GM12873 (cell line): ENCODE results near the gene FRYL.

Experiments
- TF ChIP-seq, protein P1 (sequence below): IDR thresholded peaks from 2 replicates; pipeline ENCODE4 v1.5.1; 2012; ENCODE audit warnings: low read depth, mild to moderate bottlenecking, moderate library complexity, low read length, control low read depth; ENCODE audit not compliant: insufficient read depth; ENCODE audit errors: missing control alignments

Gene FRYL

GRCh38 chr4:48558026-48558425, 222.1 kb downstream of the FRYL start:
- TF ChIP-seq, protein P1, sequence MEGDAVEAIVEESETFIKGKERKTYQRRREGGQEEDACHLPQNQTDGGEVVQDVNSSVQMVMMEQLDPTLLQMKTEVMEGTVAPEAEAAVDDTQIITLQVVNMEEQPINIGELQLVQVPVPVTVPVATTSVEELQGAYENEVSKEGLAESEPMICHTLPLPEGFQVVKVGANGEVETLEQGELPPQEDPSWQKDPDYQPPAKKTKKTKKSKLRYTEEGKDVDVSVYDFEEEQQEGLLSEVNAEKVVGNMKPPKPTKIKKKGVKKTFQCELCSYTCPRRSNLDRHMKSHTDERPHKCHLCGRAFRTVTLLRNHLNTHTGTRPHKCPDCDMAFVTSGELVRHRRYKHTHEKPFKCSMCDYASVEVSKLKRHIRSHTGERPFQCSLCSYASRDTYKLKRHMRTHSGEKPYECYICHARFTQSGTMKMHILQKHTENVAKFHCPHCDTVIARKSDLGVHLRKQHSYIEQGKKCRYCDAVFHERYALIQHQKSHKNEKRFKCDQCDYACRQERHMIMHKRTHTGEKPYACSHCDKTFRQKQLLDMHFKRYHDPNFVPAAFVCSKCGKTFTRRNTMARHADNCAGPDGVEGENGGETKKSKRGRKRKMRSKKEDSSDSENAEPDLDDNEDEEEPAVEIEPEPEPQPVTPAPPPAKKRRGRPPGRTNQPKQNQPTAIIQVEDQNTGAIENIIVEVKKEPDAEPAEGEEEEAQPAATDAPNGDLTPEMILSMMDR, result no peak

DNA sequence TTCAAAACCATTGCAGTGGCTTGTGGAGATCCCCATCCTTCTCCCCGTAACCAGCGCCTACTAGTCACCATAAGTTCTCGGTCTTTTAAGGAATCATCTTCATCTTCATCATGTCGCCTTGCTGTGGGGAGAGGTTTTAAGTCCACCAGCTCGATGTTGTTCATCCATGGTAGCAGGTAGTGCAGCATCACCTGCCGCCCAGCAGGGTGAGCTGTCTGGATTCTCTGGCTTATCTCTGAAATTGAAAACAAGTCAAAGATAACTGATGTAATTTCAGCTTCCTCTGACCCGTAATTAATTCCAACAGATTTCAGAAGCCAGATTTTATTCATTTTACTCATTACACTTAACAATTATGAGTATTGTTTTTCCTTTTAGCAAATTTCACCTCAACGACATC, 222.6 kb downstream of the FRYL start:
- TF ChIP-seq, protein P1, result peak; percentile 43

- TF ChIP-seq, protein P1, result no peak
Measured at GRCh38 chr4:48556268-48556667, 223.8 kb downstream of the FRYL start.

DNA sequence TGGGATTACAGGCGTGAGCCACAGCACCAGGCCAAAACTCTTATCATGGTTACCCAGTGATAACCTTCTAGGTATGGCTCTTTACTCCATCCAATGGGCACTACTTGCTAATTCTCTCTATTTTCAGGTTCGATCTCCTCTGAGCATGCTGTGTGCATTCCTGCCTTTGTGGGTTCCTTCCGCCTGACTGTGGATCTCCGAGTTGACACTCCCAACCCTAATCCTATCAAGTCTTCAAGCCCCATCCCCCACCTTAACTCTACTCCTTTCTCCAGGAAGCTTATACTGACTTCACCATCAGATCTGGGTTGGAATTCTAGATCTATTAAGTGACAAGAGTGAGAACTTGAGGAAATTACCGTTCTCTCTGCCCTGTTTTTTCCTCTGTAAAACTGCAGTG, 225.5 kb downstream of the FRYL start:
- TF ChIP-seq, protein P1, result no peak

DNA sequence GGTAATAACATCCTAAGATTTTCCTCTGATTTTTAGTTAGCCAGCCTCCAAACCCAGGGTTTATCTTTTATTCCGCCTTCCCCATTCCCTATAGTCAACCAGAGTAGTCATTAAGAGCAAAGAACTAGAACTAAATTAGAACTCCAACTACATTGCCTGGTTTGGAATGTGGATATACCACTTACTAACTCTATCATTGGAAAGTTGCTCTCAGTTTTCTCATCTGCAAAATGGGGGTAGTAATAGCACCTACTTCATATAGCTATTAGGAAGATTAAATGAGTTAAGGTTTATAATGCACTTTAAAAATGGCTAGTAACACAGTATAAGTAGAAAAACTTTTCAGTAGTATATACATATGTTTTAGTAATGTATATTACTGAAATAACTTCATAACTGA, 226.4 kb downstream of the FRYL start:
- TF ChIP-seq, protein P1, result no peak

GRCh38 chr4:48546336-48546735, 233.7 kb downstream of the FRYL start:
- TF ChIP-seq, protein P1, result peak; percentile 64

DNA sequence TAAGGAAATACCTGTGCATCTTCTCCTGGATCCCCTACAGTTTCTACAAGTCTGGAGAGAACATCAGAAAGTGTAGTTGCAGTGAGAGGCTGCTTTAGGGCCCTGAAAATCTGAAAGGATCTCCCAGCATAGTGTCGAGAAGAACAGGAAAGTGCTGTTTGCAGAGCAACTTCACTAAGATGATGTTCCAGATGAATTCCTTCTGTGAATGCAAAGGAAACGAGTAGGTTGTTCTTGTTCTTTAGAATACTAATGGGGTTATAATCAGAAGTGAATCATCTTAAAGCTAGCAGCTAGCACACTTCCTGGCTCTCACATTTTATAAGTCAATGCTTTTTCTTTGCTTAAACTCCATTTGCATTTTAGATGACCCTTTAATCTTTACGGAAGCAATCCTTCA, 236.3 kb downstream of the FRYL start:
- TF ChIP-seq, protein P1, result no peak

- TF ChIP-seq, protein P1, result no peak
Measured at GRCh38 chr4:48542888-48543287, 237.2 kb downstream of the FRYL start.
